Panc1 (cell line): ENCODE measurements around the gene PEX6. TPM values are rescaled to one million over a fixed set of nuclear protein-coding genes. Genes with fewer than 3 reads are reported as not detected.

Experiments used
- ATAC-seq: fragments of 200-7000 bp; cut with Tn5 transposase; 2 replicates; pipeline ENCODE4 v1.9.1; 2020; ENCODE audit warnings: mild to moderate bottlenecking, moderate library complexity
- BruUV-seq: library from RNA; stranded (reverse); fragments of 400-500 nt; replicated peaks from 2 replicates; lab custom pipeline; 2021; lab: Mats Ljungman, UMichigan
- CTCF ChIA-PET: fragments of 300-600 bp; sonication (Branson Sonifier 250); formaldehyde crosslinking; loops from one replicate; lab custom pipeline; 2022; ENCODE audit warnings: antibody characterized with exemption; lab: Charles Lee
- POLR2A ChIA-PET: fragments of 300-600 bp; sonication (Branson Sonifier 250); formaldehyde crosslinking; loops from one replicate; lab custom pipeline; 2022; ENCODE audit warnings: antibody characterized with exemption; lab: Charles Lee
- DNase-seq: peaks from one replicate; pipeline ENCODE4 v3.0.0-alpha.2; 2010; ENCODE audit warnings: low read depth, low spot score
- H3K27ac ChIP-seq: 2 replicates; pipeline ENCODE4 v1.5.1; 2011; ENCODE audit warnings: mild to moderate bottlenecking, low read length, inconsistent platforms
- H3K27me3 ChIP-seq: fragments of 200-500 bp; sonication (Bioruptor generic); 2 replicates; pipeline ENCODE4 v1.6.0; 2014; ENCODE audit warnings: low read length, inconsistent platforms; ENCODE audit not compliant: control insufficient read depth, insufficient read depth
- H3K36me3 ChIP-seq: fragments of 200-500 bp; sonication (Bioruptor generic); 2 replicates; pipeline ENCODE4 v1.5.1; 2014; ENCODE audit warnings: inconsistent platforms, mild to moderate bottlenecking, low read length, moderate library complexity; ENCODE audit not compliant: control insufficient read depth, insufficient read depth
- H3K4me1 ChIP-seq: 2 replicates; pipeline ENCODE4 v1.5.1; 2011; ENCODE audit warnings: inconsistent platforms, mild to moderate bottlenecking, low read length, moderate library complexity; ENCODE audit not compliant: control insufficient read depth, insufficient read depth
- H3K4me3 ChIP-seq, 2 experiments: 2 replicates each; pipeline ENCODE4 v1.5.1; 2011 to 2012; ENCODE audit warnings: low read depth in 2 of 2, low read length in 2 of 2, mild to moderate bottlenecking in 2 of 2, inconsistent platforms in 1 of 2, moderate library complexity in 1 of 2
- H3K9me3 ChIP-seq: fragments of 200-500 bp; sonication (Bioruptor generic); 2 replicates; pipeline ENCODE4 v1.5.1; 2014; ENCODE audit warnings: low read depth, mild to moderate bottlenecking, inconsistent platforms, low read length, moderate library complexity; ENCODE audit not compliant: control insufficient read depth, insufficient read depth
- POLR2AphosphoS5 ChIP-seq: IDR thresholded peaks from 2 replicates; pipeline ENCODE4 v1.6.1; 2012; ENCODE audit warnings: mild to moderate bottlenecking, low read depth, low read length, moderate library complexity
- SIN3A ChIP-seq: IDR thresholded peaks from 2 replicates; pipeline ENCODE4 v1.6.1; 2012; ENCODE audit warnings: low read depth, mild to moderate bottlenecking, low read length, moderate library complexity, borderline replicate concordance; ENCODE audit not compliant: insufficient read depth
- TCF7L2 ChIP-seq: IDR thresholded peaks from 2 replicates; pipeline ENCODE4 v1.6.1; 2011; ENCODE audit warnings: mild to moderate bottlenecking, low read depth, low read length, inconsistent platforms
- in situ Hi-C: cut with HindIII; loops from 2 replicates; pipeline ENCODE4 v1.10.0; 2016; ENCODE audit warnings: low sequenced_read_pairs, low pct_unique_long_range_greater_than_20kb
- intact Hi-C: fragments of 100-400 bp; cut with micrococcal nuclease; formaldehyde crosslinking; loops from one replicate; pipeline ENCODE4 v1.10.0; 2022; ENCODE audit not compliant: unreplicated experiment
- total RNA-seq: library from RNA; stranded (reverse); gene quantifications from one replicate; pipeline ENCODE4 v1.2.1, GENCODE V29; 2021; ENCODE audit not compliant: unreplicated experiment
- TF ChIP-seq, protein P1 (sequence below), 2 experiments: IDR thresholded peaks; 2 replicates each; pipeline ENCODE4 v1.6.1; 2011 to 2012; ENCODE audit warnings: low read depth in 2 of 2, control low read depth in 1 of 2, low read length in 1 of 2, mild to moderate bottlenecking in 1 of 2, moderate library complexity in 1 of 2; ENCODE audit not compliant: insufficient read depth in 1 of 2
- TF ChIP-seq, protein P2 (sequence below): fragments of 450-650 bp; IDR thresholded peaks from 2 replicates; pipeline ENCODE4 v1.5.1; 2017; ENCODE audit warnings: mild to moderate bottlenecking

Gene PEX6
- total RNA-seq, 1 experiment from 2014 or later, result 21.7 TPM

DNA sequence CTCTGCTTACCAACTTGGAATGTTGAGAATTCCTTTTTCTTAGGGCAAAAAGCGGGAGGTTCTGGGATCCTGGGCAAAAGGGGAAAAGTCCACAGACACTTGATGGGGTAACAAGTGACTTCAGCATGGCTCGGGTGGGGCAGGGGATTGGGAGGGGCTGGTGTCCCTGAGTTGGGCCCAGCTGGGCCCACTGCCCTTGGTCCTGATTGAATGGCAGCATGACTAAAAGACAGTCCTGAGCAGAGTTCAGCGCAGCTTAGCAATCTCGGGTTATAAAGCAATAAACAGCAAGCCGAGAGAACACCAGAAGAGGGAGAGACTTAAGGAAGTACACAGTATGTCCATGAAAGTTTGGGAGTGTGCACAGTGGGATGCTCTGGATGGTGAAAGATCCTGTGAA lies 10.9 kb upstream of the PEX6 start:
- BruUV-seq, result no TSS peak
- Histone ChIP-seq H3K4me1 (peaks cover 3% of the 10 kb centered on the region; the same call in 1 of the 2 replicates), H3K27me3 (no peaks in the 10 kb centered on the region), H3K4me3 (no peak overlapping the region), H3K9me3 (no peaks in the 10 kb centered on the region), H3K36me3 (peaks cover 3% of the 10 kb centered on the region), H3K27ac (no peak overlapping the region)
- ChIA-PET POLR2A (interaction anchor here (0.6 kb wide), 1 partner anchor 384 kb away, joined by 3 read pairs; no protein-coding TSS in a partner anchor), CTCF (no interaction called here)
- TF ChIP-seq, protein P1, sequence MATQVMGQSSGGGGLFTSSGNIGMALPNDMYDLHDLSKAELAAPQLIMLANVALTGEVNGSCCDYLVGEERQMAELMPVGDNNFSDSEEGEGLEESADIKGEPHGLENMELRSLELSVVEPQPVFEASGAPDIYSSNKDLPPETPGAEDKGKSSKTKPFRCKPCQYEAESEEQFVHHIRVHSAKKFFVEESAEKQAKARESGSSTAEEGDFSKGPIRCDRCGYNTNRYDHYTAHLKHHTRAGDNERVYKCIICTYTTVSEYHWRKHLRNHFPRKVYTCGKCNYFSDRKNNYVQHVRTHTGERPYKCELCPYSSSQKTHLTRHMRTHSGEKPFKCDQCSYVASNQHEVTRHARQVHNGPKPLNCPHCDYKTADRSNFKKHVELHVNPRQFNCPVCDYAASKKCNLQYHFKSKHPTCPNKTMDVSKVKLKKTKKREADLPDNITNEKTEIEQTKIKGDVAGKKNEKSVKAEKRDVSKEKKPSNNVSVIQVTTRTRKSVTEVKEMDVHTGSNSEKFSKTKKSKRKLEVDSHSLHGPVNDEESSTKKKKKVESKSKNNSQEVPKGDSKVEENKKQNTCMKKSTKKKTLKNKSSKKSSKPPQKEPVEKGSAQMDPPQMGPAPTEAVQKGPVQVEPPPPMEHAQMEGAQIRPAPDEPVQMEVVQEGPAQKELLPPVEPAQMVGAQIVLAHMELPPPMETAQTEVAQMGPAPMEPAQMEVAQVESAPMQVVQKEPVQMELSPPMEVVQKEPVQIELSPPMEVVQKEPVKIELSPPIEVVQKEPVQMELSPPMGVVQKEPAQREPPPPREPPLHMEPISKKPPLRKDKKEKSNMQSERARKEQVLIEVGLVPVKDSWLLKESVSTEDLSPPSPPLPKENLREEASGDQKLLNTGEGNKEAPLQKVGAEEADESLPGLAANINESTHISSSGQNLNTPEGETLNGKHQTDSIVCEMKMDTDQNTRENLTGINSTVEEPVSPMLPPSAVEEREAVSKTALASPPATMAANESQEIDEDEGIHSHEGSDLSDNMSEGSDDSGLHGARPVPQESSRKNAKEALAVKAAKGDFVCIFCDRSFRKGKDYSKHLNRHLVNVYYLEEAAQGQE (IDR thresholded peaks at IDR 0.05; ENCODE audit: insufficient read depth in 1 of 2, low read depth in 2 of 2, low read length in 1 of 2), result no peak
- TF ChIP-seq, protein P2, sequence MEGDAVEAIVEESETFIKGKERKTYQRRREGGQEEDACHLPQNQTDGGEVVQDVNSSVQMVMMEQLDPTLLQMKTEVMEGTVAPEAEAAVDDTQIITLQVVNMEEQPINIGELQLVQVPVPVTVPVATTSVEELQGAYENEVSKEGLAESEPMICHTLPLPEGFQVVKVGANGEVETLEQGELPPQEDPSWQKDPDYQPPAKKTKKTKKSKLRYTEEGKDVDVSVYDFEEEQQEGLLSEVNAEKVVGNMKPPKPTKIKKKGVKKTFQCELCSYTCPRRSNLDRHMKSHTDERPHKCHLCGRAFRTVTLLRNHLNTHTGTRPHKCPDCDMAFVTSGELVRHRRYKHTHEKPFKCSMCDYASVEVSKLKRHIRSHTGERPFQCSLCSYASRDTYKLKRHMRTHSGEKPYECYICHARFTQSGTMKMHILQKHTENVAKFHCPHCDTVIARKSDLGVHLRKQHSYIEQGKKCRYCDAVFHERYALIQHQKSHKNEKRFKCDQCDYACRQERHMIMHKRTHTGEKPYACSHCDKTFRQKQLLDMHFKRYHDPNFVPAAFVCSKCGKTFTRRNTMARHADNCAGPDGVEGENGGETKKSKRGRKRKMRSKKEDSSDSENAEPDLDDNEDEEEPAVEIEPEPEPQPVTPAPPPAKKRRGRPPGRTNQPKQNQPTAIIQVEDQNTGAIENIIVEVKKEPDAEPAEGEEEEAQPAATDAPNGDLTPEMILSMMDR, result no peak
- TF ChIP-seq TCF7L2, result no peak
- TF ChIP-seq SIN3A, result no peak
- TF ChIP-seq POLR2AphosphoS5, result no peak
- in situ Hi-C loops, result no loop called here
- no peak for DNase-seq
- ATAC-seq, result no peak
- intact Hi-C loops, result no loop called here

DNA sequence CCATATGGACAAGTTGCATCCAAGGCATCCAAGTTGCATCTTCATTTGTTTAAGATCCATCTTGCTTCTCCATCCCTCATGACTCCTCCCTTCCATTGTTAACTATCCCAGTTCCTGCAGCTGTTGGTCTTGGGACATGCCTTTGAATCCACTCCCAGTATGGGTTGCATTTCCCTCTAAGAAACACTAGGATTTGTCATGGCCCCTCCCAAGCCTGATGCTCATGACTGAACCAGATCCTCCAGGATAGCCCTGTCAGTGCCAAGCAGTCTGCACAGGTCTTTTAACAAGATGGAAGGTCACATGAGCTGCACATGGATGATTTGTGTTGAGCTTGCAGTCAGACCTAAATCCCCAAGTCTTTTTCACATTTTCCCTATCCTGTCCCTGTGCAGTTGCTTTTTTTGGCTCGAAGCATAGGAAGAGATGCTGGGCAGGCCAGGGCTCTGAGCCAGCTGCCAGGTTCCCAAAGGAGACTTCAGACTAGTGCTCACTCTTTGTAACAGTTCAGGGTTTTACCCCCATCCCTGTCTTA lies 9.6 kb upstream of the PEX6 start:
- TF ChIP-seq, protein P2, result no peak
- TF ChIP-seq POLR2AphosphoS5 (no peak), SIN3A (no peak), TCF7L2 (no peak)
- TF ChIP-seq, protein P1 (IDR thresholded peaks at IDR 0.05; ENCODE audit: insufficient read depth in 1 of 2, low read depth in 2 of 2, low read length in 1 of 2), result no peak
- no TSS peak for BruUV-seq
- in situ Hi-C loops (no loop called here), intact Hi-C loops (no loop called here)
- Histone ChIP-seq H3K9me3 (no peaks in the 10 kb centered on the region), H3K4me3 (no peak overlapping the region), H3K27me3 (no peaks in the 10 kb centered on the region), H3K4me1 (peaks cover 6% of the 10 kb centered on the region; the same call in 1 of the 2 replicates), H3K27ac (no peak overlapping the region), H3K36me3 (peaks cover 3% of the 10 kb centered on the region)
- ChIA-PET CTCF (no interaction called here), POLR2A (interaction anchor here (1.1 kb wide), 1 partner anchor 25 kb away, joined by 3 read pairs; the partner anchor contains the start of gene MEA1)
- DNase-seq (no peak), ATAC-seq (no peak)
